C4-2B (cell line): ENCODE data around the gene VSIR.

ENCODE experiments used
- H3K27ac ChIP-seq: fragments of 450-650 bp; 2 replicates; pipeline ENCODE4 v1.5.1; 2017
- CTCF ChIP-seq: fragments of 450-650 bp; conservative IDR thresholded peaks from 2 replicates; pipeline ENCODE4 v1.5.1; 2017; ENCODE audit warnings: mild to moderate bottlenecking
- ZFX ChIP-seq: fragments of 450-650 bp; IDR thresholded peaks from 2 replicates; pipeline ENCODE4 v1.6.1; 2017

VSIR gene

GRCh38 chr10:71799112-71799511 is 25.8 kb upstream of the VSIR start:
- no peak overlapping the region for H3K27ac ChIP-seq
- TF ChIP-seq ZFX (no peak), CTCF (no peak)

- TF ChIP-seq CTCF (no peak), ZFX (no peak)
- H3K27ac ChIP-seq, result no peak overlapping the region
Measured at GRCh38 chr10:71798308-71798624, 24.9 kb upstream of the VSIR start.

GRCh38 chr10:71797533-71798307 is 24.4 kb upstream of the VSIR start:
- no peak for TF ChIP-seq ZFX
- no peak for TF ChIP-seq CTCF
- no peak overlapping the region for H3K27ac ChIP-seq

- TF ChIP-seq CTCF, result no peak
- TF ChIP-seq ZFX, result no peak
- H3K27ac ChIP-seq, result no peak overlapping the region
Measured at GRCh38 chr10:71796749-71797405, 23.6 kb upstream of the VSIR start.

GRCh38 chr10:71795248-71795647 is 21.9 kb upstream of the VSIR start:
- TF ChIP-seq CTCF, result no peak
- TF ChIP-seq ZFX, result no peak
- H3K27ac ChIP-seq, result no peak overlapping the region

GRCh38 chr10:71790749-71791440 is 17.6 kb upstream of the VSIR start:
- H3K27ac ChIP-seq, result no peak overlapping the region
- TF ChIP-seq CTCF (no peak), ZFX (no peak)

- H3K27ac ChIP-seq, result no peak overlapping the region
- TF ChIP-seq ZFX (no peak), CTCF (no peak)
Measured at GRCh38 chr10:71789871-71790270, 16.6 kb upstream of the VSIR start.
